Neuronal stem cell (in vitro differentiated cells): ENCODE results near the gene KLK1.

Experiments
- DNase-seq: peaks from one replicate; pipeline ENCODE4 v3.0.0-alpha.2; 2013; ENCODE audit warnings: low spot score
- H2AFZ ChIP-seq: one replicate; pipeline ENCODE4 v1.6.1; 2013; ENCODE audit warnings: mild to moderate bottlenecking, low read length, inconsistent platforms
- H2AK5ac ChIP-seq: 2 replicates; pipeline ENCODE4 v1.6.1; 2013; ENCODE audit warnings: low read depth, mild to moderate bottlenecking, inconsistent platforms, low read length, moderate library complexity, mixed read lengths
- H2BK120ac ChIP-seq: 2 replicates; pipeline ENCODE4 v1.6.1; 2013; ENCODE audit warnings: low read depth, mild to moderate bottlenecking, inconsistent platforms, low read length, moderate library complexity, mixed read lengths
- H2BK12ac ChIP-seq: one replicate; pipeline ENCODE4 v1.6.1; 2013; ENCODE audit warnings: low read length, inconsistent platforms
- H2BK15ac ChIP-seq: 2 replicates; pipeline ENCODE4 v1.6.1; 2013; ENCODE audit warnings: mild to moderate bottlenecking, low read length, inconsistent platforms, mixed read lengths
- H2BK5ac ChIP-seq: one replicate; pipeline ENCODE4 v1.6.1; 2013; ENCODE audit warnings: inconsistent platforms, mild to moderate bottlenecking, low read length, moderate library complexity
- H3K14ac ChIP-seq: one replicate; pipeline ENCODE4 v1.6.1; 2013; ENCODE audit warnings: low read length, inconsistent platforms
- H3K18ac ChIP-seq: 2 replicates; pipeline ENCODE4 v1.6.1; 2013; ENCODE audit warnings: low read length, inconsistent platforms
- H3K23ac ChIP-seq: 2 replicates; pipeline ENCODE4 v1.6.1; 2013; ENCODE audit warnings: low read depth, mild to moderate bottlenecking, mixed read lengths, low read length, inconsistent platforms; ENCODE audit not compliant: poor library complexity
- H3K27ac ChIP-seq: replicated peaks from 3 replicates; pipeline ENCODE4 v1.5.1; 2013; ENCODE audit warnings: low read length, inconsistent platforms
- H3K27me3 ChIP-seq, 3 experiments: 2 replicates each; pipeline ENCODE4 v1.6.1; 2013; ENCODE audit warnings: low read length in 3 of 3, mild to moderate bottlenecking in 2 of 3, inconsistent platforms in 1 of 3, low read depth in 1 of 3, mixed read lengths in 1 of 3, moderate library complexity in 1 of 3; ENCODE audit not compliant: control insufficient read depth in 3 of 3, insufficient read depth in 3 of 3
- H3K36me3 ChIP-seq, 2 donors: replicated peaks in 1 of 2; 2 replicates each; pipeline ENCODE4 v1.6.1; 2013; ENCODE audit warnings: low read length in 2 of 2; ENCODE audit not compliant: control insufficient read depth in 2 of 2, insufficient read depth in 2 of 2
- H3K4ac ChIP-seq: 2 replicates; pipeline ENCODE4 v1.6.1; 2013; ENCODE audit warnings: inconsistent platforms, mild to moderate bottlenecking, low read length, moderate library complexity
- H3K4me1 ChIP-seq, 2 donors: 1 replicate in 1 of 2; 2 replicates in 1 of 2; pipeline ENCODE4 v1.6.1; 2013; ENCODE audit warnings: low read length in 2 of 2, low read depth in 1 of 2; ENCODE audit not compliant: control insufficient read depth in 2 of 2, insufficient read depth in 1 of 2
- H3K4me2 ChIP-seq: one replicate; pipeline ENCODE4 v1.6.1; 2013; ENCODE audit warnings: mild to moderate bottlenecking, low read length, inconsistent platforms; ENCODE audit not compliant: insufficient read depth, poor library complexity, severe bottlenecking
- H3K4me3 ChIP-seq, 2 donors: 2 replicates each; pipeline ENCODE4 v1.5.1; 2013; ENCODE audit warnings: low read length in 2 of 2, mild to moderate bottlenecking in 2 of 2, inconsistent platforms in 1 of 2, moderate library complexity in 1 of 2
- H3K79me1 ChIP-seq: one replicate; pipeline ENCODE4 v1.6.1; 2013; ENCODE audit warnings: low read depth, mild to moderate bottlenecking, inconsistent platforms, low read length, moderate library complexity
- H3K9ac ChIP-seq: one replicate; pipeline ENCODE4 v1.6.1; 2013; ENCODE audit warnings: mild to moderate bottlenecking, low read depth, low read length, inconsistent platforms; ENCODE audit not compliant: poor library complexity
- H3K9me3 ChIP-seq, 2 donors: replicated peaks in 1 of 2; 2 replicates each; pipeline versions ENCODE3 to v1.6.1; 2013; ENCODE audit warnings: low read length in 2 of 2, mild to moderate bottlenecking in 2 of 2, inconsistent platforms in 1 of 2, low read depth in 1 of 2, mixed read lengths in 1 of 2, moderate library complexity in 1 of 2; ENCODE audit not compliant: control insufficient read depth in 2 of 2, insufficient read depth in 1 of 2
- H4K8ac ChIP-seq: one replicate; pipeline ENCODE4 v1.6.1; 2013; ENCODE audit warnings: low read depth, mild to moderate bottlenecking, inconsistent platforms, low read length, moderate library complexity
- H4K91ac ChIP-seq: one replicate; pipeline ENCODE4 v1.6.1; 2013; ENCODE audit warnings: low read length, low read depth, mild to moderate bottlenecking, inconsistent platforms; ENCODE audit not compliant: poor library complexity
- WGBS, 2 donors: extraction: QIAGEN DNeasy Blood & Tissue Kit; methylation state at CpG; one replicate each; pipeline ENCODE4 v1.1.7; 2013; ENCODE audit warnings: missing lambda C conversion rate in 2 of 2, mixed read lengths in 1 of 2; ENCODE audit not compliant: insufficient read length in 2 of 2, insufficient replicate concordance in 1 of 2; ENCODE audit errors: extremely low coverage in 2 of 2; 5-methylcytosine and 5-hydroxymethylcytosine counted together

KLK1 gene

GRCh38 chr19:50839712-50840655, 16.4 kb upstream of the KLK1 start:
- no peak for DNase-seq
- Histone ChIP-seq H3K18ac (no peak overlapping the region), H3K4me2 (no peak overlapping the region), H3K14ac (no peak overlapping the region), H2AK5ac (no peak overlapping the region), H4K91ac (no peak overlapping the region), H2BK12ac (no peak overlapping the region), H3K27ac (no peak overlapping the region), H2AFZ (no peak overlapping the region), H2BK120ac (no peak overlapping the region), H3K27me3 (peaks cover 0 to 24% (median 24%) of the 10 kb centered on the region in 3 experiments), H3K23ac (no peak overlapping the region), H3K9me3 (peaks cover under 1 to 2% of the 10 kb centered on the region in 2 donors), H2BK15ac (no peak overlapping the region), H3K9ac (no peak overlapping the region), H2BK5ac (no peak overlapping the region), H3K4me1 (peaks cover 0 to 3% of the 10 kb centered on the region in 2 donors), H3K79me1 (no peaks in the 10 kb centered on the region), H3K4ac (no peak overlapping the region), H3K4me3 (no peak overlapping the region), H4K8ac (no peak overlapping the region), H3K36me3 (no peaks in the 10 kb centered on the region)
- no CpG with 5 or more reads among the region's 10 CpGs for WGBS, 2 donors

- Histone ChIP-seq H2BK120ac (no peak overlapping the region), H3K18ac (no peak overlapping the region), H3K4me2 (no peak overlapping the region), H3K23ac (no peak overlapping the region), H3K4ac (no peak overlapping the region), H2AK5ac (no peak overlapping the region), H2BK5ac (no peak overlapping the region), H3K36me3 (no peaks in the 10 kb centered on the region), H3K27ac (no peak overlapping the region), H3K4me1 (peaks cover 0 to 3% of the 10 kb centered on the region in 2 donors), H2BK12ac (no peak overlapping the region), H4K91ac (no peak overlapping the region), H3K79me1 (no peaks in the 10 kb centered on the region), H3K4me3 (no peak overlapping the region), H3K27me3 (peaks cover 0 to 32% (median 28%) of the 10 kb centered on the region in 3 experiments), H3K9ac (no peak overlapping the region), H3K9me3 (peaks cover 0 to 4% of the 10 kb centered on the region in 2 donors), H2AFZ (no peak overlapping the region), H2BK15ac (no peak overlapping the region), H4K8ac (no peak overlapping the region), H3K14ac (no peak overlapping the region)
- no CpG with 5 or more reads among the region's 6 CpGs for WGBS, 2 donors
- no peak for DNase-seq
These were observed 14.7 kb upstream of the KLK1 start for GRCh38 chr19:50838239-50838638.

- Histone ChIP-seq H2BK120ac (no peak overlapping the region), H2AK5ac (no peak overlapping the region), H3K4ac (no peak overlapping the region), H3K9me3 (peaks cover 0 to 4% of the 10 kb centered on the region in 2 donors), H2BK12ac (no peak overlapping the region), H2BK15ac (no peak overlapping the region), H3K23ac (no peak overlapping the region), H3K14ac (no peak overlapping the region), H3K4me2 (no peak overlapping the region), H2BK5ac (no peak overlapping the region), H3K27me3 (peaks cover 0 to 33% (median 26%) of the 10 kb centered on the region in 3 experiments), H3K27ac (no peak overlapping the region), H3K79me1 (no peaks in the 10 kb centered on the region), H2AFZ (no peak overlapping the region), H4K91ac (no peak overlapping the region), H3K36me3 (no peaks in the 10 kb centered on the region), H3K4me3 (no peak overlapping the region), H4K8ac (no peak overlapping the region), H3K18ac (no peak overlapping the region), H3K9ac (no peak overlapping the region), H3K4me1 (peaks cover 0 to 3% of the 10 kb centered on the region in 2 donors)
- WGBS, 2 donors, result no CpG with 5 or more reads among the region's 10 CpGs
- DNase-seq, result no peak
These were observed 13.7 kb upstream of the KLK1 start for GRCh38 chr19:50837300-50837699.

- Histone ChIP-seq H3K4ac (no peak overlapping the region), H2AK5ac (peak overlapping the region; percentile 0), H2BK15ac (no peak overlapping the region), H3K4me1 (peaks cover 0 to 3% of the 10 kb centered on the region in 2 donors), H2BK12ac (no peak overlapping the region), H2BK5ac (no peak overlapping the region), H3K14ac (no peak overlapping the region), H2BK120ac (no peak overlapping the region), H3K23ac (peak overlapping the region; percentile 46), H3K9ac (no peak overlapping the region), H3K27ac (no peak overlapping the region), H4K91ac (no peak overlapping the region), H4K8ac (no peak overlapping the region), H3K4me3 (no peak overlapping the region), H3K18ac (no peak overlapping the region), H2AFZ (peak overlapping the region; percentile 95), H3K36me3 (no peaks in the 10 kb centered on the region), H3K4me2 (no peak overlapping the region), H3K79me1 (no peaks in the 10 kb centered on the region), H3K27me3 (peaks cover 0 to 33% (median 23%) of the 10 kb centered on the region in 3 experiments), H3K9me3 (peaks cover 0 to 4% of the 10 kb centered on the region in 2 donors)
- no peak for DNase-seq
- WGBS, 2 donors, result no CpG with 5 or more reads among the region's 19 CpGs
These were observed 13.1 kb upstream of the KLK1 start for GRCh38 chr19:50836543-50837195.
